Measurements from ENCODE around the gene AIFM1.

AIFM1 gene

GRCh38 chrX:130165703-130166502 is at the start of gene AIFM1:
Gene AIFM1, minus strand, starts transcription at chrX:130165841. Its CDS starts 185 bp downstream, at chrX:130165656.
- TF ChIP-seq POLR2A (IDR thresholded peaks at IDR 0.05; ENCODE audit: low read depth, low read length): peak; percentile 78
- peak; percentile 94 for FAIRE-seq
- DNase-seq (ENCODE audit: insufficient read length, low spot score): peak; percentile 77

- no peak for DNase-seq (ENCODE audit: insufficient read length, low spot score)
- FAIRE-seq: no peak
- TF ChIP-seq POLR2A (IDR thresholded peaks at IDR 0.05; ENCODE audit: low read depth, low read length): no peak
Measured at GRCh38 chrX:130213376-130213775, 47.7 kb upstream of the AIFM1 start.

- FAIRE-seq (no peak), DNase-seq (ENCODE audit: insufficient read length, low spot score) (no peak)
- TF ChIP-seq POLR2A (IDR thresholded peaks at IDR 0.05; ENCODE audit: low read depth, low read length): no peak
Measured at GRCh38 chrX:130212371-130212770, 46.7 kb upstream of the AIFM1 start.

- FAIRE-seq (no peak), DNase-seq (ENCODE audit: insufficient read length, low spot score) (no peak)
- no peak for TF ChIP-seq POLR2A (IDR thresholded peaks at IDR 0.05; ENCODE audit: low read depth, low read length)
Measured at GRCh38 chrX:130211415-130212186, 46.0 kb upstream of the AIFM1 start.

- TF ChIP-seq POLR2A (IDR thresholded peaks at IDR 0.05; ENCODE audit: low read depth, low read length): no peak
- no peak for FAIRE-seq
- no peak for DNase-seq (ENCODE audit: insufficient read length, low spot score)
Measured at GRCh38 chrX:130204647-130205046, 39.0 kb upstream of the AIFM1 start.

- DNase-seq (ENCODE audit: insufficient read length, low spot score) (no peak), FAIRE-seq (no peak)
- no peak for TF ChIP-seq POLR2A (IDR thresholded peaks at IDR 0.05; ENCODE audit: low read depth, low read length)
Measured at GRCh38 chrX:130197464-130197863, 31.8 kb upstream of the AIFM1 start.

GRCh38 chrX:130196466-130196865 is 30.8 kb upstream of the AIFM1 start:
- no peak for DNase-seq (ENCODE audit: insufficient read length, low spot score)
- FAIRE-seq: no peak
- TF ChIP-seq POLR2A (IDR thresholded peaks at IDR 0.05; ENCODE audit: low read depth, low read length): no peak

GRCh38 chrX:130190801-130191200 is 25.2 kb upstream of the AIFM1 start:
- FAIRE-seq: no peak
- no peak for DNase-seq (ENCODE audit: insufficient read length, low spot score)
- TF ChIP-seq POLR2A (IDR thresholded peaks at IDR 0.05; ENCODE audit: low read depth, low read length): no peak

- DNase-seq (ENCODE audit: insufficient read length, low spot score): no peak
- no peak for TF ChIP-seq POLR2A (IDR thresholded peaks at IDR 0.05; ENCODE audit: low read depth, low read length)
- FAIRE-seq: no peak
Measured at GRCh38 chrX:130186651-130187050, 21.0 kb upstream of the AIFM1 start.

- DNase-seq (ENCODE audit: insufficient read length, low spot score): peak; percentile 35
- FAIRE-seq: no peak
- TF ChIP-seq POLR2A (IDR thresholded peaks at IDR 0.05; ENCODE audit: low read depth, low read length): no peak
Measured at GRCh38 chrX:130184857-130185256, 19.2 kb upstream of the AIFM1 start.

GRCh38 chrX:130184168-130184567 is 18.5 kb upstream of the AIFM1 start:
- DNase-seq (ENCODE audit: insufficient read length, low spot score): no peak
- no peak for FAIRE-seq
- TF ChIP-seq POLR2A (IDR thresholded peaks at IDR 0.05; ENCODE audit: low read depth, low read length): no peak

- no peak for FAIRE-seq
- no peak for DNase-seq (ENCODE audit: insufficient read length, low spot score)
- TF ChIP-seq POLR2A (IDR thresholded peaks at IDR 0.05; ENCODE audit: low read depth, low read length): no peak
Measured at GRCh38 chrX:130179579-130180215, 14.1 kb upstream of the AIFM1 start.

GRCh38 chrX:130179170-130179569 is 13.5 kb upstream of the AIFM1 start:
- DNase-seq (ENCODE audit: insufficient read length, low spot score) (no peak), FAIRE-seq (no peak)
- TF ChIP-seq POLR2A (IDR thresholded peaks at IDR 0.05; ENCODE audit: low read depth, low read length): no peak

- no peak for DNase-seq (ENCODE audit: insufficient read length, low spot score)
- no peak for TF ChIP-seq POLR2A (IDR thresholded peaks at IDR 0.05; ENCODE audit: low read depth, low read length)
- no peak for FAIRE-seq
Measured at GRCh38 chrX:130176942-130177341, 11.3 kb upstream of the AIFM1 start.
